Measurements from ENCODE around the gene ULK4.

The ULK4 gene

DNA sequence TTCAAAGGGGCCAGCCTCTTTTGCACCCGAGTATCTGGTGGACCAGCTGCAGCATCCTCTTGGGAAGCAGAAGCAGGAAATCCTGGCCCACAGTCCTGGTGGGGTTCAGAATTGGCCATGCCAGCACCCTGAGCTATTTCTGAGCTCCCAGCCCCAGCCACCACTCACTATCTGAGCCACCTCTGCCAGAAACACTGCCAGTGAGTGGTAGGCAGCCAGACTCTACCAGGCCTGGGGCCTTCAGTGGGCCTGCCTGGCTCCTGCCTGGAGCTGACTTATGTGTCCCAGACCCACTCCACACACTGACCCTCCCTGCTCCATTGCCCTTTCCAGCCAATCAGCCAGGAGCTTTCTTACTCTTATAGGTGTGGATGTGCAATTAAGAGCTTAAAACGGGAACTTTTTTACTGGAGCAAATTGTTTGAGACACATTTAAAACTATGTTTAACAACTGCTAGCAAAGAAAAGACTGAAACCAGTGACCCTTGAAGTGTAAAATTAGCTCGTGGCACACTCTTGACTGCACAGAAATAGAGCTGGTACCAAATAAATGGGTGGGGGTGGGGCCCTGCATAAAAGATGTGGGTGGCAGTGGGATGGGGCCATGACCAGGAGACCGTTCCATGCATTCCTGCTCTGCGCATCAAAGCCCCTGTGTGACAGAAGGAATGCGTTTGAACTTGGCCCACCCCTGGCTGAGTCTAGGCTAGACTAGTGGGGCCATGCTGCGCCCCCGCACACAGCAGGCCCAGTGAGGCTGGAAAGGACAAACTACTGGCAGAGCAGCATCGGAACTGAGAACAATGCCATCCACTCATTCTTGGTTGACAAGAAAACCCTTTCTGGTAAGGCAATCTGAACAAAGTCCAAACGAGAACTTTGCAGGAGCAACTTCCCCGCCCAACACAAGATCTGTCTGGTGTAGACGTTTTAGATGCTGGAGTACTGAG is 714.6 kb downstream of the ULK4 start:
- Histone ChIP-seq H3K4me3 (ENCODE audit: low read depth in 1 of 5, low read length in 5 of 5) (no peak overlapping the region), H3K27ac (ENCODE audit: low read depth, low read length) (no peak overlapping the region), H3K36me3 (ENCODE audit: control insufficient read depth in 5 of 5, insufficient read depth in 5 of 5, low read length in 5 of 5) (peaks cover 0 to 25% (median 16%) of the 10 kb centered on the region in 5 donors), H3K9me3 (ENCODE audit: control insufficient read depth in 5 of 5, low read length in 5 of 5) (no peaks in the 10 kb centered on the region), H3K9ac (ENCODE audit: low read length in 5 of 5) (no peak overlapping the region), H3K4me1 (ENCODE audit: control insufficient read depth in 5 of 5, insufficient read depth in 5 of 5, low read length in 5 of 5) (peaks cover 0 to 7% (median 0%) of the 10 kb centered on the region in 5 donors), H3K27me3 (ENCODE audit: control insufficient read depth in 5 of 5, insufficient read depth in 4 of 5, low read length in 5 of 5) (no peaks in the 10 kb centered on the region)

DNA sequence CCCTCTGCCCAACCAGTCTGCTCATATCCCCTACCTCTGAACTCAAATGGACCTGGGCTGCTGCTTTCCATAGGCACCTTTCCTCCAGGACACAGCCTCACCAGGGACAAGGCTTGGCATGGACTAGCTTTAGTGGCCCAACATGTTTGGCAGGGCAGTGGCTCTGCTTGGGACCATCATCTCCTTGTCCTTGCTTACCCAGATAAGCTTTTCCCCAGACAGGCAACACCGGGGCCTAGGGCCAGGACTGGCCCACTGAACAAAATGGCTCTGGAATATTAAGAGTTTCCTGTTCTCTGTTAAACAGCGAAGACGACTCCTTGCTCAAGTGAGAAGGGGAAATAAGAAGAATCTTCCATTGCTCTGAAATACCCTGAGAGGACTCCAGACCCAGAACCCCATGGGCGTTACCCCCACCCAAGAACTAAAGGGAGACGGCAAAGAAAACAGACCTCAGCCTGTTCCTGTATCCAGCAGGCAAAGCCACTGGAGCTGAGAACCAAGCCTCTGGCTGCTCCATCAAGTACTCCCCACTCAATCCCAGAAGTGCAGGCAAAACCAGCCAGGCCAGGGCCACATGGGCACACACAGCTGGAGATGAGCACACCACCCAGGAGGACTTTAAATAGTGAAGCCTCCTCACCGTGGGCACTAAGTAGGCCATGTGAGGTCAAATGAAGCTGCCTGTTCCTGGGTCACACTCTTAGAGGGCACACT is 717.1 kb downstream of the ULK4 start:
- Histone ChIP-seq H3K9me3 (ENCODE audit: control insufficient read depth in 5 of 5, low read length in 5 of 5) (no peaks in the 10 kb centered on the region), H3K27ac (ENCODE audit: low read depth, low read length) (no peak overlapping the region), H3K36me3 (ENCODE audit: control insufficient read depth in 5 of 5, insufficient read depth in 5 of 5, low read length in 5 of 5) (peaks cover 17 to 47% (median 26%) of the 10 kb centered on the region in 5 donors), H3K4me1 (ENCODE audit: control insufficient read depth in 5 of 5, insufficient read depth in 5 of 5, low read length in 5 of 5) (peaks cover 0 to 5% (median 0%) of the 10 kb centered on the region in 5 donors), H3K9ac (ENCODE audit: low read length in 5 of 5) (no peak overlapping the region), H3K27me3 (ENCODE audit: control insufficient read depth in 5 of 5, insufficient read depth in 4 of 5, low read length in 5 of 5) (no peaks in the 10 kb centered on the region), H3K4me3 (ENCODE audit: low read depth in 1 of 5, low read length in 5 of 5) (no peak overlapping the region)

DNA sequence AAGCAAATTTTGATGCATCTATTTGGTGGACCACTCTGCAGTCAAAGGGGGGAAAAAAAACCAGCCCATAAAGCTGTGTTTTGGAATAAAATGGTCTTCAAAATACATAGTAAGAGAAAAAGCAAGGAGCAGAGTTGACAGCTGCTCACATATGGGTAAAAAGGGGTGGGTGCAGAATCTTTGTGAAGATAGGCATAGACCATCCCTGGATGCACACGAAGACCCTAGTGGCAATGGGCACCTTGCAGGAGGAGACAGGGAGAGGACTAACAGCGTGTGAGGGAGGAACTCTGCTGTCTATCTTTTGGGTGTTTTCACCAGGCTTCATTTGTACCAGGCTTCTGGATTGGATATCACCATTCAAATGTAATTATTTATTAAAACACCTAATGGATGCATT is 718.7 kb downstream of the ULK4 start:
- Histone ChIP-seq H3K36me3 (ENCODE audit: control insufficient read depth in 5 of 5, insufficient read depth in 5 of 5, low read length in 5 of 5) (peaks cover 28 to 63% (median 41%) of the 10 kb centered on the region in 5 donors), H3K4me3 (ENCODE audit: low read depth in 1 of 5, low read length in 5 of 5) (no peak overlapping the region), H3K9ac (ENCODE audit: low read length in 5 of 5) (no peak overlapping the region), H3K4me1 (ENCODE audit: control insufficient read depth in 5 of 5, insufficient read depth in 5 of 5, low read length in 5 of 5) (peaks cover 0 to under 1% (median 0%) of the 10 kb centered on the region in 5 donors), H3K27me3 (ENCODE audit: control insufficient read depth in 5 of 5, insufficient read depth in 4 of 5, low read length in 5 of 5) (no peaks in the 10 kb centered on the region), H3K9me3 (ENCODE audit: control insufficient read depth in 5 of 5, low read length in 5 of 5) (no peaks in the 10 kb centered on the region), H3K27ac (ENCODE audit: low read depth, low read length) (no peak overlapping the region)

DNA sequence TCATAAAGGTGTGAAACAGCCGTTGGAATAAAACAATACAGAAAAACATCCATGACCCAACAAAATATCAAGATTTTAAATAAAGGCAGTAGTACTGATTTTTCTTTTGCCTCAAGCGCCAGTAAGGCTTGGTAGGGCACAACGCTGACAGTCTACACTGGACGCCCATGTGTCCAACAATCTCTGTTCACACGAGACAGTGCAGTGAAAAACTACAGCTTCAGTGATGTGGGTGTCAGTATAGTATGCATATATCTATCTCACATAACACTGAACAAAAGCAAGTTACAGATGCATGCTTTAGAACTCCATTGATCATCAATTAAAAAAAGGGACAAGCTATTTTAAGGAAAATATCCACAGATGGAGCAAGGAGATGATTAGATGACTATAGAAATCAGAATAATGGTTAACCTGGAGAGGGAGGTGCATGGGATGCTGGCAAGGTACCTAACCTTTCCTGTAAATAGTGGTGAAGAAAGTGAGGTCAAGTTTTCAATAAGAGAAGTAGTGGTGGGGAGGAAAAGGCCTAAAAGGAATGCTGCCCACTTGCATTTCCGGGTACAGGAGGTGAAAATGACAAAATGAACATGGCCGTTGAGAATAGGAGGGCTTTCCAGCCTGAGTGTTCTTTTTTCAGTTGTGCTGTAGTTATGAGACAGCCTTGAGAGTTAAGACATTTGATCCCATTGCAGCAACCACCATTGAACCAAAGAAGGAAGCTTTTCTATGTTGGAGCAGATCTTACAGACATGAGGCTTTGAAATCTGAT is 719.9 kb downstream of the ULK4 start:
- Histone ChIP-seq H3K27me3 (ENCODE audit: control insufficient read depth in 5 of 5, insufficient read depth in 4 of 5, low read length in 5 of 5) (no peaks in the 10 kb centered on the region), H3K4me1 (ENCODE audit: control insufficient read depth in 5 of 5, insufficient read depth in 5 of 5, low read length in 5 of 5) (peaks cover 0 to 5% (median 0%) of the 10 kb centered on the region in 5 donors), H3K9me3 (ENCODE audit: control insufficient read depth in 5 of 5, low read length in 5 of 5) (no peaks in the 10 kb centered on the region), H3K27ac (ENCODE audit: low read depth, low read length) (no peak overlapping the region), H3K9ac (ENCODE audit: low read length in 5 of 5) (no peak overlapping the region), H3K4me3 (ENCODE audit: low read depth in 1 of 5, low read length in 5 of 5) (no peak overlapping the region), H3K36me3 (ENCODE audit: control insufficient read depth in 5 of 5, insufficient read depth in 5 of 5, low read length in 5 of 5) (peaks cover 39 to 74% (median 53%) of the 10 kb centered on the region in 5 donors)

DNA sequence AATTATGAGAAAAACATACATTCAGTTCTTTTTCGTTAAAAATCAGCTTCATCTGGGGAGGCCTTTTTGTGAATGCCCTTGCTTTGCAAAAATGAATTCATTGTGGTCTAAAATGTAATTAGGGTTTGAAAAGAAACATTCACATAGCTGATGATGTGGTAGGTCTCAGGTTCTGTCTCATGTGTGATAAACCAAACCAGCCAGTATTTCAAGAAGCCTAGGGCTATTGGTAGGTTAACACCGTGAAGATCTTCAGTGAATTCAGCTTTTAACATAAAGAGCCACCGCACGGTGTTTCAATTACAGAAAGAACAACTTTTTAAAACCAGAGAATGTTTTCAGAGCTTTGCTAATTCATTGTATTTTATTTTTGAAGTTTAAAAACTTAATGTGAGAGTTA is 720.7 kb downstream of the ULK4 start:
- Histone ChIP-seq H3K27me3 (ENCODE audit: control insufficient read depth in 5 of 5, insufficient read depth in 4 of 5, low read length in 5 of 5) (no peaks in the 10 kb centered on the region), H3K4me3 (ENCODE audit: low read depth in 1 of 5, low read length in 5 of 5) (no peak overlapping the region), H3K27ac (ENCODE audit: low read depth, low read length) (no peak overlapping the region), H3K9me3 (ENCODE audit: control insufficient read depth in 5 of 5, low read length in 5 of 5) (no peaks in the 10 kb centered on the region), H3K4me1 (ENCODE audit: control insufficient read depth in 5 of 5, insufficient read depth in 5 of 5, low read length in 5 of 5) (peaks cover 0 to 5% (median 0%) of the 10 kb centered on the region in 5 donors), H3K9ac (ENCODE audit: low read length in 5 of 5) (no peak overlapping the region), H3K36me3 (ENCODE audit: control insufficient read depth in 5 of 5, insufficient read depth in 5 of 5, low read length in 5 of 5) (peaks cover 47 to 78% (median 61%) of the 10 kb centered on the region in 5 donors)

DNA sequence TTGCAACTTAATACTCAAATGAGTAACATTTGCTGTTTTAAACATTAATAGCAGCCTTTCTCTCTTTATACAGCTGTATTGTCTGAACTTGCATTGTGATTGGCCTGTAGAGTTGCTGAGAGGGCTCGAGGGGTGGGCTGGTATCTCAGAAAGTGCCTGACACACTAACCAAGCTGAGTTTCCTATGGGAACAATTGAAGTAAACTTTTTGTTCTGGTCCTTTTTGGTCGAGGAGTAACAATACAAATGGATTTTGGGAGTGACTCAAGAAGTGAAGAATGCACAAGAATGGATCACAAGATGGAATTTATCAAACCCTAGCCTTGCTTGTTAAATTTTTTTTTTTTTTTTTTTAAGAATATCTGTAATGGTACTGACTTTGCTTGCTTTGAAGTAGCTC is 722.3 kb downstream of the ULK4 start:
- H3K9me3 ChIP-seq (ENCODE audit: control insufficient read depth in 5 of 5, low read length in 5 of 5) = no peaks in the 10 kb centered on the region
- no peak overlapping the region for H3K27ac ChIP-seq (ENCODE audit: low read depth, low read length)
- H3K4me1 ChIP-seq (ENCODE audit: control insufficient read depth in 5 of 5, insufficient read depth in 5 of 5, low read length in 5 of 5) = peaks cover 0 to 5% (median 0%) of the 10 kb centered on the region in 5 donors
- H3K27me3 ChIP-seq (ENCODE audit: control insufficient read depth in 5 of 5, insufficient read depth in 4 of 5, low read length in 5 of 5) = no peaks in the 10 kb centered on the region
- H3K36me3 ChIP-seq (ENCODE audit: control insufficient read depth in 5 of 5, insufficient read depth in 5 of 5, low read length in 5 of 5) = peaks cover 60 to 78% (median 71%) of the 10 kb centered on the region in 5 donors
- H3K4me3 ChIP-seq (ENCODE audit: low read depth in 1 of 5, low read length in 5 of 5) = no peak overlapping the region
- no peak overlapping the region for H3K9ac ChIP-seq (ENCODE audit: low read length in 5 of 5)

DNA sequence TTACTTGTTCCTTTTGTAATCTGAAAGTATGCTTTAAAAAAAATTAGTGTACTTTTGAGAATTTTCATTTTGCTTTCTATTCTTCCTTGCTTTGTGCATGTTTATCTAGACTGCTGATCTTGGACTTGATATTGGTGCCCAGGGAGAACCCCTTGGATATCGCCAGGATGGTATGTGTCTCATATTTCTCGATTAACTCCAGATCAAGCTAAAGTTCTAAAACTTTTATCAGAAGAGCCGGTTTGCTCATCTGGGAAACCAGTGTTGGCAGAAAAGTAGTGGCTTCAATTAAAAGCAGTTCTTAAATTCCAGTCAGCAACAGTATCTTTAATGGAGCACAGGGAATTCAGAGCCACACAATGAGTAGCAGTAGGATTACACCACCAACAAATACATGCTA is 724.0 kb downstream of the ULK4 start:
- Histone ChIP-seq H3K9me3 (ENCODE audit: control insufficient read depth in 5 of 5, low read length in 5 of 5) (no peaks in the 10 kb centered on the region), H3K27ac (ENCODE audit: low read depth, low read length) (no peak overlapping the region), H3K36me3 (ENCODE audit: control insufficient read depth in 5 of 5, insufficient read depth in 5 of 5, low read length in 5 of 5) (peaks cover 74 to 92% (median 84%) of the 10 kb centered on the region in 5 donors), H3K27me3 (ENCODE audit: control insufficient read depth in 5 of 5, insufficient read depth in 4 of 5, low read length in 5 of 5) (no peaks in the 10 kb centered on the region), H3K4me3 (ENCODE audit: low read depth in 1 of 5, low read length in 5 of 5) (no peak overlapping the region), H3K4me1 (ENCODE audit: control insufficient read depth in 5 of 5, insufficient read depth in 5 of 5, low read length in 5 of 5) (peaks cover 0 to 5% (median 0%) of the 10 kb centered on the region in 5 donors), H3K9ac (ENCODE audit: low read length in 5 of 5) (no peak overlapping the region)

DNA sequence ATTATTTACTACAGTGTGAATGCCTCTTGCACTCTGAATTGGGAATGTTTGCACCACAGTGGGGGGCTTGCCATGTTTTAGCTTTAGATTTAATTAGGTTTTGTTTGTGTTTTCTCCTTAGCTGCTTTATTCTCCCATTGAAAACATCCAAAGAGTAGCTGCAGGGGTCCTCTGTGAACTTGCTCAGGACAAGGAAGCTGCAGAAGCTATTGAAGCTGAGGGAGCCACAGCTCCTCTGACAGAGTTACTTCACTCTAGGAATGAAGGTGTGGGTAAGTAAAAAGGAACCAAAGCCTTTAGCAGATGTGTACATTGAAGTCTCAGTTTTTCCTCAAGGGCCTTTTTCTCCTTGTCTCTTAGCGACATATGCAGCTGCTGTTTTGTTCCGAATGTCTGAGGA is 725.7 kb downstream of the ULK4 start:
- Histone ChIP-seq H3K9me3 (ENCODE audit: control insufficient read depth in 5 of 5, low read length in 5 of 5) (no peaks in the 10 kb centered on the region), H3K27ac (ENCODE audit: low read depth, low read length) (no peak overlapping the region), H3K36me3 (ENCODE audit: control insufficient read depth in 5 of 5, insufficient read depth in 5 of 5, low read length in 5 of 5) (peaks cover 73 to 93% (median 87%) of the 10 kb centered on the region in 5 donors), H3K9ac (ENCODE audit: low read length in 5 of 5) (no peak overlapping the region), H3K4me3 (ENCODE audit: low read depth in 1 of 5, low read length in 5 of 5) (no peak overlapping the region), H3K4me1 (ENCODE audit: control insufficient read depth in 5 of 5, insufficient read depth in 5 of 5, low read length in 5 of 5) (peaks cover 0 to 5% (median 0%) of the 10 kb centered on the region in 5 donors), H3K27me3 (ENCODE audit: control insufficient read depth in 5 of 5, insufficient read depth in 4 of 5, low read length in 5 of 5) (no peaks in the 10 kb centered on the region)

DNA sequence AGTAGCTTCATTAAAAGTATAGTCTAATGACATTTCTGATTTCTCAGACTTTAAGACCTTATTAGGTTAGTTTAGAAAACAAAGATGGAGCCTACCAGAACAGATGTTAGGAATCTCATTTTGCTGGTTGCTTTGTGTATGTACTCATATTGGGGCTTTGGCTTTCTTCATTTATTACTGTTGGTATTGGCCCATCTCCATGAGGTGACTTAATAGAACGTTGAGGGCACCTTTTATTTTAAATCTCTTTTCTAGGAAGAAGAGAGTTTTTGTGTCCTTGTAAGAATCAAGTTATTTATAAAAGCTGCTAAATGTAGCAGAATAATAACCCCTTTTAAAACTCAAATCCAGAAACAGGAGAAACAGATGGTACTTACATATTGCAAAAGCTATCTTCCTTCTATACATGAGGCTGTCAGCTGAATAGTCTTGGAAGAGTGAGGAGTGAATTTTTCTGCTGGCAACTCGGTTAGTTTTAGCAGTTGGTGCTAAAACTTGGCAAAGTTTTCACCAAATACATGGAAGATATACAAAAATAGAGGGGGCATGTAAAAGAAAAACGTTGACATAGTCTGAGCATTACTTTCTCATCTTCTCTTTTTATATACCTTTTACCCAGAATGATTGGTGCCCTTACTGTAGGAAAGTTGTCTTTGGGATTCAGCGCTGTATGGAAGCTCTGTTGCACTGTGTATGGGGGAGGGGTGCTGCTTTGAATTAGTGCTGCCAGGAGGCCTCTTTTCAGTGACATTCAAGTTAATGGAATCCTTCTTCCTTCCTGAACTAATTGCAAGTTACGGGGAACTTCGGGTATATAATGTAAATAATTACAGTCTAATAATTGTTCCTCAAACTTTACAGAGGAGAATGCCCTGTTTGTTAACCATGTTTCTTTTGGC is 726.8 kb downstream of the ULK4 start:
- Histone ChIP-seq H3K36me3 (ENCODE audit: control insufficient read depth in 5 of 5, insufficient read depth in 5 of 5, low read length in 5 of 5) (peaks cover 78 to 89% (median 81%) of the 10 kb centered on the region in 5 donors), H3K4me3 (ENCODE audit: low read depth in 1 of 5, low read length in 5 of 5) (no peak overlapping the region), H3K9me3 (ENCODE audit: control insufficient read depth in 5 of 5, low read length in 5 of 5) (no peaks in the 10 kb centered on the region), H3K27ac (ENCODE audit: low read depth, low read length) (no peak overlapping the region), H3K9ac (ENCODE audit: low read length in 5 of 5) (no peak overlapping the region), H3K27me3 (ENCODE audit: control insufficient read depth in 5 of 5, insufficient read depth in 4 of 5, low read length in 5 of 5) (no peaks in the 10 kb centered on the region), H3K4me1 (ENCODE audit: control insufficient read depth in 5 of 5, insufficient read depth in 5 of 5, low read length in 5 of 5) (peaks cover 0 to 5% (median 0%) of the 10 kb centered on the region in 5 donors)
